HG02970 (cell line): Measurements from ENCODE around the gene SNW1.

Source experiments
- ATAC-seq: cut with Tn5 transposase; IDR thresholded peaks from one replicate; pipeline ENCODE4 v1.9.1; 2021; ENCODE audit warnings: mild to moderate bottlenecking, moderate library complexity, moderate number of reproducible peaks; ENCODE audit not compliant: unreplicated experiment, low FRiP score

Gene SNW1

DNA sequence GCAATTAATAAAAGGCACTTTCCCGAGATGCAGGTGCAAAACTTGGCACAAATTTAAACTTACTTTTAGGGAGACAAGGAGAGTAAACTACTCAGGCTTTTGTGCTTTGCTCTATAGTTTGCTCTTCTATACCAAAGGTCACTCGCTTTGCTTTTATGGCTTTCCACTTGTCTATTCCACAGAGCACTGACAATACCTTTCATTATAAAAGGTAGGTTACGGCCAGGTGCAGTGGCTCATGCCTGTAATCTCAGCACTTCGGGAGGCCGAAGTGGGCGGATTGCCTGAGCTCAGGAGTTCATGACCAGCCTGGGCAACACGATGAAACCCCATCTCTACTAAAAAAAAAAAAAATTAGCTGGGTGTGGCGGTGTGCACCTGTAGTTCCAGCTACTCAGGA, 86.0 kb downstream of the SNW1 start:
- no peak for ATAC-seq

DNA sequence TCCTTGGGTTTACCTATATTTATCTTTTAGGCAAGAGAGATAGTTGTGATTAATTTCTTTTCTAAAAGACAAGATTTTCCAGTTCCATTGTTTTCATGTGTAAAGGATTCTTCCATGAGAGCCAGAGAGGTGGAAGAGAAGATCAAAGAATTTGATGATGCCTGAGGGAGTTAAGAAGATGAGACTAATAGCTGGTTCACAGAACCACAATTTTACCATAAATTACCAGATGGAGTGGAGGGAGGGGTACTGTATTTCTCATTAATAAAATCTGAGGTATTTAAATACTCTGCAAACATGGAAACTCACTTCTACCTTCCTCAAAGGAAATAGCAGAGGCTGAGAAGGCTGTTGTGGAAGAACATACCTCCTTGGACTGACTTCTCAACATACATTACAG, 87.8 kb downstream of the SNW1 start:
- no peak for ATAC-seq
